Endothelial cell of umbilical vein (primary cell): ENCODE data around the gene SPAG6. TPM values are rescaled to one million over a fixed set of nuclear protein-coding genes. Genes with fewer than 3 reads are reported as not detected.

Experiments used
- BruUV-seq: library from RNA; stranded (reverse); fragments of 400-500 nt; replicated peaks from 2 replicates; lab custom pipeline; 2021; lab: Mats Ljungman, UMichigan
- CTCF ChIA-PET: fragments of 300-600, 350-600 bp; sonication (Branson Sonifier 250); formaldehyde crosslinking; loops from one replicate; lab custom pipeline; 2021; ENCODE audit warnings: antibody characterized with exemption, inconsistent platforms; lab: Charles Lee
- POLR2A ChIA-PET: fragments of 300-600, 350-600 bp; sonication (Branson Sonifier 250); formaldehyde crosslinking; loops from one replicate; lab custom pipeline; 2021; ENCODE audit warnings: antibody characterized with exemption, inconsistent platforms; lab: Charles Lee
- DNase-seq: peaks from one replicate; pipeline ENCODE4 v3.0.0-alpha.2; 2011; ENCODE audit warnings: low read depth, low spot score
- FAIRE-seq: peaks from 2 replicates; lab custom pipeline; 2011; peaks lifted over from hg19 to GRCh38; lab: Jason Lieb, UNC
- H2AFZ ChIP-seq: 2 replicates; pipeline ENCODE4 v1.6.0; 2012; ENCODE audit warnings: low read depth, low read length, control low read depth, inconsistent platforms
- H3K27ac ChIP-seq: 2 replicates; pipeline ENCODE4 v1.5.1; 2011; ENCODE audit warnings: low read depth, mild to moderate bottlenecking, control low read depth, low read length, moderate library complexity; ENCODE audit not compliant: insufficient read depth
- H3K27me3 ChIP-seq, 2 experiments: 2 replicates each; pipeline versions ENCODE4 v1.6.0 to v1.6.1; 2011; ENCODE audit warnings: low read length in 2 of 2, mixed read lengths in 1 of 2; ENCODE audit not compliant: control insufficient read depth in 2 of 2, insufficient read depth in 2 of 2
- H3K36me3 ChIP-seq, 2 experiments: 2 replicates in 1 of 2; 3 replicates in 1 of 2; pipeline ENCODE4 v1.5.1; 2011; ENCODE audit warnings: low read length in 2 of 2, mild to moderate bottlenecking in 1 of 2, moderate library complexity in 1 of 2; ENCODE audit not compliant: control insufficient read depth in 2 of 2, insufficient read depth in 2 of 2; ENCODE audit errors: extremely low read depth in 1 of 2
- H3K4me1 ChIP-seq: 3 replicates; pipeline ENCODE4 v1.5.1; 2011; ENCODE audit warnings: mild to moderate bottlenecking, low read length; ENCODE audit not compliant: control insufficient read depth, insufficient read depth; ENCODE audit errors: extremely low read depth
- H3K4me2 ChIP-seq: 2 replicates; pipeline ENCODE4 v1.6.1; 2011; ENCODE audit warnings: low read length, control low read depth, mixed read lengths; ENCODE audit not compliant: insufficient read depth
- H3K4me3 ChIP-seq, 3 experiments: fragments of 200-600 bp in 1 of 3; sonication (generic), shearing (Covaris generic) in 1 of 3; replicated peaks in 1 of 3; 2 replicates each; pipeline ENCODE4 v1.5.1; 2011 to 2016; ENCODE audit warnings: control low read depth in 3 of 3, low read length in 3 of 3, mild to moderate bottlenecking in 2 of 3, inconsistent platforms in 1 of 3, low read depth in 1 of 3, moderate library complexity in 1 of 3; ENCODE audit not compliant: insufficient read depth in 1 of 3
- H3K79me2 ChIP-seq: 2 replicates; pipeline ENCODE4 v1.6.0; 2012; ENCODE audit warnings: low read length, inconsistent platforms; ENCODE audit not compliant: control insufficient read depth, insufficient read depth
- H3K9ac ChIP-seq: replicated peaks from 2 replicates; pipeline ENCODE3; 2011; ENCODE audit warnings: low read length, control low read depth; ENCODE audit not compliant: insufficient read depth; ENCODE audit errors: extremely low read depth
- H3K9me1 ChIP-seq: replicated peaks from 3 replicates; pipeline ENCODE4 v1.6.0; 2011; ENCODE audit warnings: mild to moderate bottlenecking, low read length; ENCODE audit not compliant: control insufficient read depth, insufficient read depth; ENCODE audit errors: extremely low read depth
- H3K9me3 ChIP-seq: replicated peaks from 2 replicates; pipeline ENCODE4 v1.5.1; 2012; ENCODE audit warnings: low read length, inconsistent platforms; ENCODE audit not compliant: control insufficient read depth, insufficient read depth
- H4K20me1 ChIP-seq: replicated peaks from 2 replicates; pipeline ENCODE3; 2011; ENCODE audit warnings: mild to moderate bottlenecking, low read length; ENCODE audit not compliant: control insufficient read depth, insufficient read depth; ENCODE audit errors: extremely low read depth
- EZH2 ChIP-seq: IDR thresholded peaks from 2 replicates; pipeline ENCODE4 v1.6.1; 2012; ENCODE audit warnings: borderline replicate concordance, low read depth, mild to moderate bottlenecking, moderate library complexity, low read length, inconsistent platforms; ENCODE audit not compliant: severe bottlenecking
- FOS ChIP-seq: IDR thresholded peaks from 2 replicates; pipeline ENCODE4 v1.6.1; 2011; ENCODE audit warnings: mild to moderate bottlenecking, low read length, moderate library complexity, borderline replicate concordance; ENCODE audit not compliant: insufficient read depth
- GATA2 ChIP-seq: IDR thresholded peaks from 2 replicates; pipeline ENCODE4 v1.7.0; 2011; ENCODE audit warnings: low read depth, mild to moderate bottlenecking, moderate library complexity, mixed read lengths, low read length; ENCODE audit not compliant: insufficient read length, insufficient read depth
- JUN ChIP-seq: IDR thresholded peaks from 2 replicates; pipeline ENCODE4 v1.6.1; 2011; ENCODE audit warnings: borderline replicate concordance, low read depth; ENCODE audit not compliant: insufficient read length, insufficient read depth
- MAX ChIP-seq: IDR thresholded peaks from 2 replicates; pipeline ENCODE4 v1.6.1; 2011; ENCODE audit not compliant: insufficient read depth, insufficient read length
- MYC ChIP-seq: IDR thresholded peaks from one replicate; pipeline ENCODE4 v1.6.1; 2011; ENCODE audit warnings: mild to moderate bottlenecking, low read depth, low read length
- POLR2A ChIP-seq: IDR thresholded peaks from 2 replicates; pipeline ENCODE4 v1.6.1; 2012; ENCODE audit warnings: low read depth, mild to moderate bottlenecking, control low read depth, low read length
- POLR2AphosphoS5 ChIP-seq: IDR thresholded peaks from 2 replicates; pipeline ENCODE4 v1.6.1; 2012; ENCODE audit warnings: low read depth, mild to moderate bottlenecking, control low read depth, low read length, moderate library complexity; ENCODE audit not compliant: insufficient read depth
- dilution Hi-C: fragments of 300-500 bp; cut with MboI; formaldehyde crosslinking; loops from one replicate; pipeline ENCODE4 v1.15.0; 2019; ENCODE audit warnings: low sequenced_read_pairs; ENCODE audit not compliant: extremely low pct_ligation_motif_present
- intact Hi-C: fragments of 100-400 bp; cut with micrococcal nuclease; formaldehyde crosslinking; loops from one replicate; pipeline ENCODE4 v1.10.0; 2022
- polyA plus RNA-seq, 4 experiments: library from polyadenylated mRNA; depleted of rRNA in 3 of 4; stranded (reverse) in 3 of 4; unstranded in 1 of 4; fragments of >200 nt; gene quantifications; 2 replicates each; pipeline versions ENCODE4 v1.2.1 to v1.2.3, GENCODE V29; 2011 to 2012; ENCODE audit warnings: missing spikeins in 1 of 4
- total RNA-seq: library from RNA; stranded (reverse); gene quantifications from 2 replicates; pipeline ENCODE4 v1.2.3, GENCODE V29; 2021
- TF ChIP-seq, protein P1 (sequence below), 2 donors: IDR thresholded peaks; 1 replicate in 1 of 2; 2 replicates in 1 of 2; pipeline ENCODE4 v1.5.1; 2011; ENCODE audit warnings: low read length in 2 of 2, mild to moderate bottlenecking in 2 of 2, moderate library complexity in 2 of 2, control low read depth in 1 of 2, inconsistent platforms in 1 of 2, low read depth in 1 of 2; ENCODE audit not compliant: insufficient read depth in 1 of 2; ENCODE audit errors: extremely low read depth in 1 of 2

SPAG6 gene
- total and polyA plus RNA-seq, 2 donors (not counting 3 experiments of a cell fraction or from before 2014, with no cell fraction given) = not detected

- H3K4me2 ChIP-seq = peak overlapping the region; percentile 90
- ChIA-PET POLR2A (no interaction called here), CTCF (interaction anchor here (1.1 kb wide), 1 partner anchor 89 kb away, joined by 3 read pairs; no protein-coding TSS in a partner anchor)
- H3K4me1 ChIP-seq = peaks cover 21% of the 10 kb centered on the region
- dilution Hi-C loops (no loop called here), intact Hi-C loops (loop anchor here (2.0 to 10.0 kb wide), 6 partner anchors 23 to 821 kb away; partner anchors contain the start of genes MSRB2 and PIP4K2A)
- no peaks in the 10 kb centered on the region for H3K9me3 ChIP-seq
- H3K27ac ChIP-seq = no peak overlapping the region
- peaks cover 8 to 11% of the 10 kb centered on the region in 2 experiments for H3K27me3 ChIP-seq
- H3K4me3 ChIP-seq = no peak overlapping the region
- H2AFZ ChIP-seq = no peak overlapping the region
- no peak for FAIRE-seq
- DNase-seq = no peak
- no peaks in the 10 kb centered on the region for H3K79me2 ChIP-seq
- no peaks in the 10 kb centered on the region for H3K9me1 ChIP-seq
- TF ChIP-seq POLR2A (no peak), GATA2 (no peak), POLR2AphosphoS5 (no peak), JUN (no peak), EZH2 (no peak), FOS (no peak), MAX (no peak), MYC (no peak)
- TF ChIP-seq, protein P1, sequence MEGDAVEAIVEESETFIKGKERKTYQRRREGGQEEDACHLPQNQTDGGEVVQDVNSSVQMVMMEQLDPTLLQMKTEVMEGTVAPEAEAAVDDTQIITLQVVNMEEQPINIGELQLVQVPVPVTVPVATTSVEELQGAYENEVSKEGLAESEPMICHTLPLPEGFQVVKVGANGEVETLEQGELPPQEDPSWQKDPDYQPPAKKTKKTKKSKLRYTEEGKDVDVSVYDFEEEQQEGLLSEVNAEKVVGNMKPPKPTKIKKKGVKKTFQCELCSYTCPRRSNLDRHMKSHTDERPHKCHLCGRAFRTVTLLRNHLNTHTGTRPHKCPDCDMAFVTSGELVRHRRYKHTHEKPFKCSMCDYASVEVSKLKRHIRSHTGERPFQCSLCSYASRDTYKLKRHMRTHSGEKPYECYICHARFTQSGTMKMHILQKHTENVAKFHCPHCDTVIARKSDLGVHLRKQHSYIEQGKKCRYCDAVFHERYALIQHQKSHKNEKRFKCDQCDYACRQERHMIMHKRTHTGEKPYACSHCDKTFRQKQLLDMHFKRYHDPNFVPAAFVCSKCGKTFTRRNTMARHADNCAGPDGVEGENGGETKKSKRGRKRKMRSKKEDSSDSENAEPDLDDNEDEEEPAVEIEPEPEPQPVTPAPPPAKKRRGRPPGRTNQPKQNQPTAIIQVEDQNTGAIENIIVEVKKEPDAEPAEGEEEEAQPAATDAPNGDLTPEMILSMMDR (IDR thresholded peaks at IDR 0.05; ENCODE audit: extremely low read depth in 1 of 2, insufficient read depth in 1 of 2, low read depth in 1 of 2, low read length in 2 of 2) = no peak
- H4K20me1 ChIP-seq = no peaks in the 10 kb centered on the region
- BruUV-seq = no TSS peak
- no peak overlapping the region for H3K9ac ChIP-seq
- no peaks in the 10 kb centered on the region for H3K36me3 ChIP-seq
Observed at GRCh38 chr10:22317771-22318565, 27.3 kb upstream of the SPAG6 start.
